GM12873 (cell line): ENCODE measurements around the gene DDX17.

ENCODE experiments used
- TF ChIP-seq, protein P1 (sequence below): IDR thresholded peaks from 2 replicates; pipeline ENCODE4 v1.5.1; 2012; ENCODE audit warnings: low read depth, mild to moderate bottlenecking, moderate library complexity, low read length, control low read depth; ENCODE audit not compliant: insufficient read depth; ENCODE audit errors: missing control alignments

DDX17 gene

DNA sequence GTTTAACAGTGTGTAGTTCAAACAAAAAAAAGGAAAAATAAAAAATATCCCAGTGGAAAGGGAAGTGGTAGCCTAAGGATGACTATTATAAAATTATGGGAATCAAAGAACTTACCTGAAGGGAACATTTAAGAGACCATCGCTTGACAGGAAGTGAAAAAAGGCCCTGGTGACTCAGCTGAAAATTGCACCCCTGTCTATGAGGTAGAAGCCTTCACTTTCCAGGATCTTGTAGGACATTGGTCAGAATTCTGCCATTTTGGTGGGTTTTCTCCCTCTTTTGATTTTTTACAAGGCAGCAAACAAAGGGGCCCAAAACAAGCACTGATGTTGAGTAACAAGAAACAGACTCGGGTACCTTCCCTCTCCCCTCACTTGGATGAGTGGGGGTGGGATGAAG, 15.6 kb downstream of the DDX17 start:
- TF ChIP-seq, protein P1, sequence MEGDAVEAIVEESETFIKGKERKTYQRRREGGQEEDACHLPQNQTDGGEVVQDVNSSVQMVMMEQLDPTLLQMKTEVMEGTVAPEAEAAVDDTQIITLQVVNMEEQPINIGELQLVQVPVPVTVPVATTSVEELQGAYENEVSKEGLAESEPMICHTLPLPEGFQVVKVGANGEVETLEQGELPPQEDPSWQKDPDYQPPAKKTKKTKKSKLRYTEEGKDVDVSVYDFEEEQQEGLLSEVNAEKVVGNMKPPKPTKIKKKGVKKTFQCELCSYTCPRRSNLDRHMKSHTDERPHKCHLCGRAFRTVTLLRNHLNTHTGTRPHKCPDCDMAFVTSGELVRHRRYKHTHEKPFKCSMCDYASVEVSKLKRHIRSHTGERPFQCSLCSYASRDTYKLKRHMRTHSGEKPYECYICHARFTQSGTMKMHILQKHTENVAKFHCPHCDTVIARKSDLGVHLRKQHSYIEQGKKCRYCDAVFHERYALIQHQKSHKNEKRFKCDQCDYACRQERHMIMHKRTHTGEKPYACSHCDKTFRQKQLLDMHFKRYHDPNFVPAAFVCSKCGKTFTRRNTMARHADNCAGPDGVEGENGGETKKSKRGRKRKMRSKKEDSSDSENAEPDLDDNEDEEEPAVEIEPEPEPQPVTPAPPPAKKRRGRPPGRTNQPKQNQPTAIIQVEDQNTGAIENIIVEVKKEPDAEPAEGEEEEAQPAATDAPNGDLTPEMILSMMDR: no peak

DNA sequence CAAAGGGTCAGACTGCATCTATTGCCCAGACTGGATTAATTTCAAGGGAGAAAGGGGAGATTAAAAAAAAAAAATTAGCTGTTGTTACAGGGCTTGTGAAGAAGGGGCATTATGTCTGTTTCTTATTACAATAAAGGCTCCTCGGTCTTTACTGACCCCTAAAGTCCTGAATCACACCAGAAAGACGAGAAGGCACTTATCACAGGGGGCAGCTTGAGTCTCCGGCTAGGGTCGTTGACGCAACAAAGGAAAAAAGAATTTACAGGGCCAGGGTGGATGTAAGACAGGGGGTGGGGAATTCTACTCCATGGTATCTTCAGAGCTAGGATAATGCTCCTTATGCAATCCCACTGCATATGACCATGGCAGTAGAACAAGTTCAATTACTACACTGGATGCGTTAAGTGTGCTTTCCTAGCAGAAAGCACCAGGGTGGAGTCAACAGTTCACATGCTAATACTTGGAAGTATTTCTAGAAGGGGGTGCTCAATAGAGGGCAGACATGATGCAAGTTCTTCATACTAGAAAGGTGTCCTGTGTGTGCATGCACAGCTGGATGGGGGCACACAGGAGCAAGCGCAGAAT, 16.5 kb downstream of the DDX17 start:
- TF ChIP-seq, protein P1: no peak

DNA sequence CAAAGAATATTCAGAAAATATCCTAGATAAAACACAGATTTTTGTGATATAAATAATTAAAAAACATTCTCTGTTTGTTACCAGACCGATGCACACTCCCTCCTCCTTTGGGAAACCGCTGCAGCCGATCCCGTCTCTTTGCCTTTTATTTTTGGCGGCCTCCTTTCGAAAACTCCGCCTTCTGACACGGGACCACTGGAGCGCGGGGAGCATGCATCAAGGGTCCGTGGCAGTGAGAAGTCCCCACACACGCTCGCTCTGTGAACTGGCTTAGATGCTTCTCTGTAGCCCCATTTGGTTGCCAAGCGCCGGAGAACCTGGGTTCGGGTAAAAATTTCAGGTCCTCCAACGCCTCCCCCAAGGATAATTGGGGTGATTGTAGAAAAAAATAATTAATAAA, 17.0 kb downstream of the DDX17 start:
- TF ChIP-seq, protein P1: no peak

DNA sequence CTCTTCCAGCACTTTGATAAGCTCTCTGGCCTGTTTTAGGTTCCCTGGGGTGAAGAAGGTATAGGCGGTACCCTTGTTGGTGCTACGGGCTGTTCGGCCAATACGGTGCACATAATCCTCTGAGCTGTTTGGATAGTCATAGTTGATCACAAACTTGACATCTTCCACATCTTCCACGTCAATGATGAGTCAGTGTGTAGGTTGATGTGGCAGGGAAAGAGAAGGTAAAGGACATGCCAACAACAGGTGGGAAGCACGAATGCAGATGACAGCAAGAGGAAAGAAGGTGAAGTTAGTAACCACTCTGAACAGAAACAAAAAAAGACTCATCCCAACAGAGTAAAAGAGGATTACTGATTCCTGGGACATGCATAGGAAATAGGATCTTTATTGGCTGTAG, 18.2 kb downstream of the DDX17 start:
- TF ChIP-seq, protein P1: no peak

DNA sequence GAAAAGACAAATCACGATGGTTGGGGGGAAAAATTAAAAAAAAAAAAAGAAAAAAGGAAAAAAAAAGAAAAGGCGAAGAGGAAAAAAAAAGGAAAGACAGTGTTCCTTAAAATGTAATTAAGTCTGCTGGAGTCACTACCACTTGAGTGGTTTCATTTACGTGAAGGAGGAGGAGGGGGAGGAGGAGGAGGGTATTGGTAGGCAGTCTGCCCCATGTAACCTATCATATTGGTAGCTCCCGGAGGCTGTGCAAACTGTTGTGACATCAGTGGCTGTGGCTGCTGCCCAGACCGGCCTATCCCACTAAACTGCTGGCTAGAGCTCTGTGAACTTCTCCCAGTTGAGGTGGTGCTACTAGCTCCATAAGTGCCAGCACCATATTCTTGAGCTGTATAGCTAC, 20.3 kb downstream of the DDX17 start:
- TF ChIP-seq, protein P1: no peak

DNA sequence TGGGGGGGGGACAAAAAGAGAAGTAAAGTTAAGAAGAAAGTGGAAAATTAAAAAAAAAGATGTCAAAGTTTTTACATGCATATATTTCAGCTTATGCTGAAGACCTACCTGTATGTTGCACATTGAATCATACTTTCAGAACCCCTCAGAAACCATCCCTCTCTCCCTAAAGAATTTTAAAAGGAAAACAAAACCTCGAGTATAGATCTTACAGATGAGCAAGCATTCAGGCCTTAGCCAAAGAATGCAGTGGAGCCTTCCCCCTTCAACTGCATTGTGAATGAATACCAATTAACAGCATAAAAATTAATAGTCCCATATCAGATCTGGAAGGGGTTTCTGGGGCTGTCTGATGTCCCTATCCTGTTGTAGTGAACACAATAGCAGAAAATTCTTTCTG, 21.9 kb downstream of the DDX17 start:
- TF ChIP-seq, protein P1: no peak

DNA sequence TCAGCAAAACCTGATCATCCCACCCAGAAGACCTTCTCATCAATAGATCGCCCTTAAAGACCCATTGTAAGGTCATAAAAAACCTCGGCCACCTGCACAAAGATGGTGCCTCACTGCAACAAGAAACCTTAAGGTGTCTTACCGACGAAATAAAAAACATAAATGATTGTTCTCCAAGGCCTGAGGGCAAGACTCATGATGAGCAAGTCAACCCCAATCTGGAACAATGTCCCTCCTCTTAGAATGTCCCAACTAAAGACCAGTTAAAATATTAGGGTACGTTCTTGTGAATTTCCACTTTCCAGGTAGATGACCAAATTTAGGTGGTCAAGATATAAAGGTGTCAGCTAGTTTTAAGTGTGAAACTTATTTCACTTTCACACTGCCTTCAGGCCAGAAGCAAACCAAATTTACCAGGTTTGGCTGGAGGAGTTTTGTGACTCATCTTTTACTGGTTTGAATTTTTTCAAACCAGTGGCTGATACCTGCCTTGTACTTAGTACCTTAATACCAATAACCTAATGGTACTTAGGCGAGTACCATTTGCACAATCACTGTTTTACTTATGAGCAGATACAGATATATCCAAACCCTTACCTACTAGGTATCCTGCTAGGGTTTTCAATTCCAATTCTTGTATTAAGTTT, 23.3 kb downstream of the DDX17 start:
- TF ChIP-seq, protein P1: no peak
